SK-N-SH (cell line): ENCODE results near the gene CLASP1.

Experiments used
- CHD2 ChIP-seq: fragments of 150-350 bp; IDR thresholded peaks from 2 replicates; pipeline ENCODE4 v1.6.1; 2018; ENCODE audit warnings: low read length; ENCODE audit not compliant: partially characterized antibody
- CTCF ChIP-seq: fragments of 200-600 bp; sonication (generic); IDR thresholded peaks from 2 replicates; pipeline ENCODE4 v1.6.1; 2017; ENCODE audit warnings: antibody characterized with exemption, mild to moderate bottlenecking, moderate library complexity
- EP300 ChIP-seq, 2 experiments: IDR thresholded peaks; 2 replicates each; pipeline versions ENCODE4 v1.4.0 to v1.6.1; 2012; ENCODE audit warnings: borderline replicate concordance in 1 of 2, low read depth in 1 of 2, low read length in 1 of 2
- FOXM1 ChIP-seq: IDR thresholded peaks from 2 replicates; pipeline ENCODE4 v1.4.0; 2012; ENCODE audit warnings: low read depth, mild to moderate bottlenecking
- MXI1 ChIP-seq: IDR thresholded peaks from 2 replicates; pipeline ENCODE4 v1.6.1; 2012; ENCODE audit warnings: mild to moderate bottlenecking, low read depth, low read length, improper control_type of control experiment
- NRF1 ChIP-seq: IDR thresholded peaks from 2 replicates; pipeline ENCODE4 v1.6.1; 2012; ENCODE audit warnings: low read depth, mild to moderate bottlenecking, low read length
- POLR2AphosphoS5 ChIP-seq: IDR thresholded peaks from 2 replicates; pipeline ENCODE4 v1.6.1; 2012; ENCODE audit warnings: low read depth, low read length
- RAD21 ChIP-seq: IDR thresholded peaks from 2 replicates; pipeline ENCODE4 v1.6.1; 2012; ENCODE audit warnings: mild to moderate bottlenecking, low read length
- REST ChIP-seq: IDR thresholded peaks from 2 replicates; pipeline ENCODE4 v1.6.1; 2012; ENCODE audit warnings: mild to moderate bottlenecking, low read depth, low read length, moderate library complexity
- SIN3A ChIP-seq: IDR thresholded peaks from 2 replicates; pipeline ENCODE4 v1.6.1; 2012; ENCODE audit warnings: low read depth, mild to moderate bottlenecking, low read length, moderate library complexity, borderline replicate concordance
- TAF1 ChIP-seq: IDR thresholded peaks from 2 replicates; pipeline ENCODE4 v1.6.1; 2012; ENCODE audit warnings: low read depth, mild to moderate bottlenecking, low read length, moderate library complexity, borderline replicate concordance
- YY1 ChIP-seq: IDR thresholded peaks from 2 replicates; pipeline ENCODE4 v1.4.0; 2012; ENCODE audit warnings: low read depth, mild to moderate bottlenecking

GRCh38 chr2:121459291-121459690, 190.0 kb downstream of the CLASP1 start:
- TF ChIP-seq CTCF (no peak), RAD21 (no peak), FOXM1 (no peak), NRF1 (no peak), POLR2AphosphoS5 (no peak), CHD2 (no peak), MXI1 (no peak), SIN3A (no peak), TAF1 (no peak), YY1 (no peak), EP300 (IDR thresholded peaks at IDR 0.05; ENCODE audit: borderline replicate concordance in 1 of 2, low read depth in 1 of 2, low read length in 1 of 2) (no peak), REST (no peak)
